ENCODE measurements around the gene SLC41A3. TPM values are rescaled to one million over a fixed set of nuclear protein-coding genes. Genes with fewer than 3 reads are reported as not detected.
"Not testable (repeated sequence)": the region's sequence is repeated elsewhere in the genome, so short reads cannot be mapped to it uniquely, and the experiment has no call there.

The SLC41A3 gene
- total RNA-seq, 1 donor from 2014 or later = 38.6 TPM

DNA sequence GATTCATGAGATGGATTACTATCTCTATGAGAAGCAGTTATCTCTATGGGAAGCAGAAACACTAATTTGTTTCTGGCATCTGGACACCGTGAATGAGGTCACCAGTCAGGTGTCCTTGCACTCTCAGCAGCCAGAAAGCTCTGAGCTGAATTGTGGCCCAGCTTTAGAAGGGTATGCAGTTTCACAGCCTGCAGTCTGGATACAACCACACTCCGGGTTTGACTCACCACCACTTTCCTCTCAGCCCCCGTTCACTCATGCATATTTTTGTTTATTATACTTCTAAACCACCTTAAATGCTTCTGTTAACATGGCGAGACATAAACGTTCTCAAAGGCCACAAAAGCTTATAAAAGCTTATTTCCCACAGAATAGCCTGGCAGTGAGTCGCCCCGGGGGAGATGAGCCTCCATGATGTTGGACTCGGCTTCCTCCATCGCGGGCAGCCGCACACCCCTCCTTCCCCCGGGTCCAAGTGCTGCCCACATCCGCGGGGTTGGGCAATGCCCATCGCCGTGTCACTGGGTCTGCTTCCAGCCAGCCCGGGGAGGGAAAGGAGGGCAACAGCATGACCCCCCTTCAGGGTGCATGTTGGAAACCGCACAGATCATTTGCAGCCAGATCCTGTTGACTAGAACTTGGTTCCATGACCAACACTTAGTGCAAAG is 16.8 kb upstream of the SLC41A3 start:
- Mint-ChIP-seq H3K36me3 (ENCODE audit: unreplicated experiment) (no peaks in the 10 kb centered on the region), H3K27me3 (ENCODE audit: unreplicated experiment) (peaks cover 3% of the 10 kb centered on the region), H3K9me3 (ENCODE audit: unreplicated experiment) (peaks cover 5% of the 10 kb centered on the region), H3K4me1 (ENCODE audit: low read depth, unreplicated experiment) (no peaks in the 10 kb centered on the region), H3K4me3 (ENCODE audit: unreplicated experiment) (no peak overlapping the region), H3K27ac (ENCODE audit: unreplicated experiment) (no peak overlapping the region)
- TF ChIP-seq, protein P1, sequence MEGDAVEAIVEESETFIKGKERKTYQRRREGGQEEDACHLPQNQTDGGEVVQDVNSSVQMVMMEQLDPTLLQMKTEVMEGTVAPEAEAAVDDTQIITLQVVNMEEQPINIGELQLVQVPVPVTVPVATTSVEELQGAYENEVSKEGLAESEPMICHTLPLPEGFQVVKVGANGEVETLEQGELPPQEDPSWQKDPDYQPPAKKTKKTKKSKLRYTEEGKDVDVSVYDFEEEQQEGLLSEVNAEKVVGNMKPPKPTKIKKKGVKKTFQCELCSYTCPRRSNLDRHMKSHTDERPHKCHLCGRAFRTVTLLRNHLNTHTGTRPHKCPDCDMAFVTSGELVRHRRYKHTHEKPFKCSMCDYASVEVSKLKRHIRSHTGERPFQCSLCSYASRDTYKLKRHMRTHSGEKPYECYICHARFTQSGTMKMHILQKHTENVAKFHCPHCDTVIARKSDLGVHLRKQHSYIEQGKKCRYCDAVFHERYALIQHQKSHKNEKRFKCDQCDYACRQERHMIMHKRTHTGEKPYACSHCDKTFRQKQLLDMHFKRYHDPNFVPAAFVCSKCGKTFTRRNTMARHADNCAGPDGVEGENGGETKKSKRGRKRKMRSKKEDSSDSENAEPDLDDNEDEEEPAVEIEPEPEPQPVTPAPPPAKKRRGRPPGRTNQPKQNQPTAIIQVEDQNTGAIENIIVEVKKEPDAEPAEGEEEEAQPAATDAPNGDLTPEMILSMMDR (IDR thresholded peaks at IDR 0.05; ENCODE audit: partially characterized antibody, unreplicated experiment) = no peak
- no peak for DNase-seq

DNA sequence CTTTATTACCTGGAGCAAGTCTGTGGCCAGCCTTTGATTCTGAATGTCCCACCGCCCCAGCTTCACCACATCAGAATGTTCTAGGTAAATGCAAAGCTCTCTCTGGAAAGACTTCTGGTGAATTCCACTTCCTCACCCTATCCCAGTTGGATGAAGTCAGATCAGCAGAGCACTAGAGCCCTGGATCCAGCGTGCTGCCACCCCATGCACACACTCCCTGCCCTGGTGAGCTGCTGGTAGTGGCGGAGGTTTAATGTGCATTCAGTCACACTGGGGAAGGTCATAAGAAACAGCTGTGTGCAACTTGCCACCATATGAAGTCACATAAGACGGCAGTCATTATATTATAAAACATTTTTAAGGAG is 16.3 kb upstream of the SLC41A3 start:
- TF ChIP-seq, protein P1 (IDR thresholded peaks at IDR 0.05; ENCODE audit: partially characterized antibody, unreplicated experiment) = no peak
- H3K9me3 Mint-ChIP-seq (ENCODE audit: unreplicated experiment) = peaks cover 5% of the 10 kb centered on the region
- no peaks in the 10 kb centered on the region for H3K36me3 Mint-ChIP-seq (ENCODE audit: unreplicated experiment)
- no peak overlapping the region for H3K27ac Mint-ChIP-seq (ENCODE audit: unreplicated experiment)
- DNase-seq = no peak
- H3K4me1 Mint-ChIP-seq (ENCODE audit: low read depth, unreplicated experiment) = no peaks in the 10 kb centered on the region
- no peaks in the 10 kb centered on the region for H3K27me3 Mint-ChIP-seq (ENCODE audit: unreplicated experiment)
- no peak overlapping the region for H3K4me3 Mint-ChIP-seq (ENCODE audit: unreplicated experiment)

DNA sequence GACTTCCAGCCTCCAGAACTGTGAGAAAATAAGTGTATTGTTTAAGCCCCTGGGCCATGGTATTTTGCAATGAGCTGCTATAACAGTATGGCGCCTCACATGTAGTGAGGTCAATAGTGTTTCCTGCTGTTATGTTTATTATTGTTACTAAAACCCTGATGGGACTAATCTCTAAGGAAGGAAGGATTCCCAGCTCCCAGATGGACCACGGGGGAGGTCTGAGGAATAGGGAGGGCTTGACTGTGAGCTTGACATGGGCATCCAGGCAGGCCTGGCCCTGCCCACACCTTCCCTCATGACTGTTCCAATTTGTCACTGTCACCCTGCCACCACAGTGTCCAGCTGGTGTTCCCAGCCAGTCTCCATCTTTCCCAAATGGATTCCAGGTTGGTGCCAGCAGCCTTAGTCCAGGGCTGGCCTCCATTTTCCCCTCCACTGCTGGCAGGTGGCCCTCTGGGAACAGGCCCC is 14.5 kb upstream of the SLC41A3 start:
- Mint-ChIP-seq H3K9me3 (ENCODE audit: unreplicated experiment) (peaks cover 5% of the 10 kb centered on the region), H3K27me3 (ENCODE audit: unreplicated experiment) (no peaks in the 10 kb centered on the region), H3K4me1 (ENCODE audit: low read depth, unreplicated experiment) (no peaks in the 10 kb centered on the region), H3K36me3 (ENCODE audit: unreplicated experiment) (no peaks in the 10 kb centered on the region), H3K4me3 (ENCODE audit: unreplicated experiment) (no peak overlapping the region), H3K27ac (ENCODE audit: unreplicated experiment) (no peak overlapping the region)
- no peak for DNase-seq
- TF ChIP-seq, protein P1 (IDR thresholded peaks at IDR 0.05; ENCODE audit: partially characterized antibody, unreplicated experiment) = no peak

DNA sequence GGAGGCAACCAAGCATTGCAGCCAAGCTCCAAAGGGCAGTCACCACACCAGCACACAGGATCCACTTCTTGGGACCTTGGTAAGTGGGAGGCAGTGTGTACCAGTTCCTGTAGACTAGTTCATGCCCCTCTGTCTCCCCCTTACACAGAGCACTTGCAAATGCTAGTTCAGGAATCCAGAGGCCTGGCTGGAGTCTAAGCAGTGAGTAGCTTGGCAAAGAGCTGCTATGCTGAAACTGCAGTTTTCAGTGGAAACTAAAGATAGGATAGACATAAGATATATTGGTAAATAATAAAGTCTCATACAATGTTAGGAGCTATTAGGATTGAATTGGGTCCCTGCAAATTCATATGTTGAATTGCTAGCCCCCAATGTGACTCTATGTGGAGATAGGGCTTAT is 13.9 kb upstream of the SLC41A3 start:
- Mint-ChIP-seq H3K4me3 (ENCODE audit: unreplicated experiment) (no peak overlapping the region), H3K36me3 (ENCODE audit: unreplicated experiment) (no peaks in the 10 kb centered on the region), H3K4me1 (ENCODE audit: low read depth, unreplicated experiment) (no peaks in the 10 kb centered on the region), H3K27me3 (ENCODE audit: unreplicated experiment) (no peaks in the 10 kb centered on the region), H3K9me3 (ENCODE audit: unreplicated experiment) (peaks cover 5% of the 10 kb centered on the region), H3K27ac (ENCODE audit: unreplicated experiment) (no peak overlapping the region)
- no peak for DNase-seq
- TF ChIP-seq, protein P1 (IDR thresholded peaks at IDR 0.05; ENCODE audit: partially characterized antibody, unreplicated experiment) = no peak

DNA sequence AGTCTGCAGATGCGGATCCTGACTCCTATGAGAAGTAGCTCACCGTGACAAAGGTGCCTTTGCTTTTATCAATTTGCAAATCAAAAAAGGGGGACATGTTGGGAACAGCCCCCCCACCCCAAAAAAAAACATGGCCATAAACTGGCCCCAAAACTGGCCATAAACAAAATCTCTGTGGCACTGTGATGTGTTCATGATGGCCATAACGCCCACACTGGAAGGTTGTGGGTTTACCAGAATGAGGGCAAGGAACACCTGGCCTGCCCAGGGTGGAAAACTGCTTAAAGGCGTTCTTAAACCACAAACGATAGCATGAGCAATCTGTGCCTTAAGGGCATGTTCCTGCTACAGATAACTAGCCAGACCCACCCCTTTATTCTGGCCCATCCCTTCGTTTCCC is 12.3 kb upstream of the SLC41A3 start:
- not testable (repeated sequence) for H3K4me3 Mint-ChIP-seq (ENCODE audit: unreplicated experiment); H3K27ac Mint-ChIP-seq (ENCODE audit: unreplicated experiment); H3K4me1 Mint-ChIP-seq (ENCODE audit: low read depth, unreplicated experiment); DNase-seq; H3K27me3 Mint-ChIP-seq (ENCODE audit: unreplicated experiment); H3K9me3 Mint-ChIP-seq (ENCODE audit: unreplicated experiment)
- peaks cover 14% of the 10 kb centered on the region for H3K36me3 Mint-ChIP-seq (ENCODE audit: unreplicated experiment)

DNA sequence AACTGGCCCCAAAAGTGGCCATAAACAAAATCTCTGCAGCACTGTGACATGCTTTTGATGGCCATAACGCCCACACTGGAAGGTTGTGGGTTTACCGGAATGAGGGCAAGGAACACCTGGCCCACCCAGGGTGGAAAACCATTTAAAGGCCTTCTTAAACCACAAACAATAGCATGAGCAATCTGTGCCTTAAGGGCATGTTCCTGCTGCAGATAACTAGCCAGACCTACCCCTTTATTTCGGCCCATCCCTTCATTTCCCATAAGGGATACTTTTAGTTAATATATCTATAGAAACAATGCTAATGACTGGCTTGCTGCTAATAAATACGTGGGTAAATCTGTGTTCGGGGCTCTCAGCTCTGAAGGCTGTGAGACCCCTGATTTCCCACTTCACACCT is 8.2 kb upstream of the SLC41A3 start:
- not testable (repeated sequence) for DNase-seq; H3K4me1 Mint-ChIP-seq (ENCODE audit: low read depth, unreplicated experiment); H3K27ac Mint-ChIP-seq (ENCODE audit: unreplicated experiment); H3K4me3 Mint-ChIP-seq (ENCODE audit: unreplicated experiment); H3K9me3 Mint-ChIP-seq (ENCODE audit: unreplicated experiment); H3K27me3 Mint-ChIP-seq (ENCODE audit: unreplicated experiment)
- peaks cover 20% of the 10 kb centered on the region for H3K36me3 Mint-ChIP-seq (ENCODE audit: unreplicated experiment)

Measured in glutamatergic neuron (in vitro differentiated cells).